HEK293T (cell line): ENCODE measurements around the gene GEMIN7.
A peak's percentile ranks its signal among the peaks of the same experiment; 100 is the strongest.

Source experiments
- FOXA1 ChIP-seq: fragments of 450-650 bp; IDR thresholded peaks from 2 replicates; pipeline ENCODE4 v1.6.1; 2016; ENCODE audit warnings: mild to moderate bottlenecking
- FOXM1 ChIP-seq: fragments of 450-650 bp; IDR thresholded peaks from 2 replicates; pipeline ENCODE4 v1.6.1; 2017; ENCODE audit warnings: mild to moderate bottlenecking, borderline replicate concordance
- SUZ12 ChIP-seq: fragments of 450-650 bp; IDR thresholded peaks from 2 replicates; pipeline ENCODE4 v1.6.1; 2016; ENCODE audit warnings: mild to moderate bottlenecking

GRCh38 chr19:45079063-45079910 is at the start of gene GEMIN7:
- TF ChIP-seq FOXM1 (peak; percentile 81; the same call in 1 of the 2 replicates), SUZ12 (no peak), FOXA1 (no peak)
